Measurements from ENCODE around the gene KCNJ3. TPM values are rescaled to one million over a fixed set of nuclear protein-coding genes. Genes with fewer than 3 reads are reported as not detected.

Gene KCNJ3
- total RNA-seq, 1 donor from 2014 or later, result 4.2 TPM

DNA sequence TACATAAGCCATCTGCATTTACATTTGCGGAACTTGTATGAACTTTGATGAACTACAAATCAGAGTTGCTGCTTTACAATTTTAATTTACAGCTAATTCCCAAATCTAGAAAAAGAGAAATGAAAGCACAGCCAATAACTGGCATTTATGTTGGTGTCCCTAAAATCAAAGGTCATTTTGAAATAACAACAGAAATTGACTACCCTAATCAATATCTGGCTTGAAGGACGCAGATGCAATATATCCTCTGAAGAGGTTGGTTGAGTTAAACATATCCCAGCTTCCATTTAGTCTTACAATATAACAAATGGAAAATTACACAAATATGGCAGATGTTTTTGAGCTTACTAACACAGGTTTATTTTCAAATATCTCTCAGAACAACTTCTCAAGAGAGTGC is 177.5 kb downstream of the KCNJ3 start:
- Histone ChIP-seq H3K36me3 (no peaks in the 10 kb centered on the region), H3K9me3 (no peaks in the 10 kb centered on the region), H3K27me3 (no peaks in the 10 kb centered on the region), H3K4me1 (no peaks in the 10 kb centered on the region), H3K27ac (no peak overlapping the region), H3K4me3 (no peak overlapping the region)
- TF ChIP-seq POLR2AphosphoS5 (IDR thresholded peaks at IDR 0.05; ENCODE audit: insufficient read depth in 1 of 2, low read depth in 1 of 2), result no peak
- TF ChIP-seq POLR2A (IDR thresholded peaks at IDR 0.05), result no peak
- TF ChIP-seq, protein P1, sequence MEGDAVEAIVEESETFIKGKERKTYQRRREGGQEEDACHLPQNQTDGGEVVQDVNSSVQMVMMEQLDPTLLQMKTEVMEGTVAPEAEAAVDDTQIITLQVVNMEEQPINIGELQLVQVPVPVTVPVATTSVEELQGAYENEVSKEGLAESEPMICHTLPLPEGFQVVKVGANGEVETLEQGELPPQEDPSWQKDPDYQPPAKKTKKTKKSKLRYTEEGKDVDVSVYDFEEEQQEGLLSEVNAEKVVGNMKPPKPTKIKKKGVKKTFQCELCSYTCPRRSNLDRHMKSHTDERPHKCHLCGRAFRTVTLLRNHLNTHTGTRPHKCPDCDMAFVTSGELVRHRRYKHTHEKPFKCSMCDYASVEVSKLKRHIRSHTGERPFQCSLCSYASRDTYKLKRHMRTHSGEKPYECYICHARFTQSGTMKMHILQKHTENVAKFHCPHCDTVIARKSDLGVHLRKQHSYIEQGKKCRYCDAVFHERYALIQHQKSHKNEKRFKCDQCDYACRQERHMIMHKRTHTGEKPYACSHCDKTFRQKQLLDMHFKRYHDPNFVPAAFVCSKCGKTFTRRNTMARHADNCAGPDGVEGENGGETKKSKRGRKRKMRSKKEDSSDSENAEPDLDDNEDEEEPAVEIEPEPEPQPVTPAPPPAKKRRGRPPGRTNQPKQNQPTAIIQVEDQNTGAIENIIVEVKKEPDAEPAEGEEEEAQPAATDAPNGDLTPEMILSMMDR (IDR thresholded peaks at IDR 0.05), result no peak
- intact Hi-C loops (cut with DNase I), result no loop called here
- no peak for DNase-seq (ENCODE audit: extremely low spot score in 2 of 2)

DNA sequence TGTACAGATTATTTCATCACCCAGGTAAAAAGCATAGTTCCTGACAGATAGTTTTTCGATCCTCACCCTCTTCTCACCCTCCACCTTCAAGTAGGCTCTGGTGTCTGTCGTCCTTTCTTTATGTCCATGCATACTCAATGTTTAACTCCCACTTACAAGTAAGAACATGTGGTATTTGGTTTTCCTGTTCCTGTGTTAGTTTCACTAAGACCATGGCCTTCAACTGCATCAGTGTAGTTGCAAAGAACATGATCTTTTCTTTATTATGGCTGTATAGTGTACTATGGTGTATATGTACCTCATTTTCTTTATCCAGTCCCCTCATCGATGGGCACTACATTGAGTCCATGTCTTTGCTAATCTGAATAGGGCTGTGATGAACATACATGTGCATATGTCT is 184.2 kb downstream of the KCNJ3 start:
- no peaks in the 10 kb centered on the region for H3K9me3 ChIP-seq
- no peak overlapping the region for H3K27ac ChIP-seq
- no peaks in the 10 kb centered on the region for H3K4me1 ChIP-seq
- DNase-seq (ENCODE audit: extremely low spot score in 2 of 2), result no peak
- TF ChIP-seq POLR2AphosphoS5 (IDR thresholded peaks at IDR 0.05; ENCODE audit: insufficient read depth in 1 of 2, low read depth in 1 of 2) (no peak), POLR2A (IDR thresholded peaks at IDR 0.05) (no peak)
- TF ChIP-seq, protein P1 (IDR thresholded peaks at IDR 0.05), result no peak
- no peaks in the 10 kb centered on the region for H3K27me3 ChIP-seq
- no peak overlapping the region for H3K4me3 ChIP-seq
- H3K36me3 ChIP-seq, result no peaks in the 10 kb centered on the region
- intact Hi-C loops (cut with DNase I), result no loop called here

DNA sequence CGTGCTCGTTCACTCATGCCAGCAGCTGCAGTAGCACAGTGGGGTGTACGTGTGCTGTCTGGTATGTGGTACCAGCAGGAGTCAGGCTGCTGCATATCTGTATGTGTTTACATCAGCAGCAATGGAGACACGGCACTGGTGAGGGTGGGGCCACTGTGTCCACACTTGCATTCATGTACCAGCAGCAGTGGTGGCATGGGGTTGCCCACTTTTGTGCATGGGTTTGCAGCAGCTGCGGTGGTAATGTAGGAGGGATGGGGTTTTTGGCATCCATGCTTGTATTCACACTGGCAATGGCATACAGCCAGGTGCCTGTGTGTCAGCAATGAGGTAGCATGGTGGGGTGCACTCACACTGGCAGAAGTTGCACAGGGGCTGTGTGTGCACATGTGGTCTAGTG is 187.8 kb downstream of the KCNJ3 start:
- Histone ChIP-seq H3K4me1 (no peaks in the 10 kb centered on the region), H3K4me3 (no peak overlapping the region), H3K36me3 (no peaks in the 10 kb centered on the region), H3K27me3 (no peaks in the 10 kb centered on the region), H3K27ac (no peak overlapping the region), H3K9me3 (no peaks in the 10 kb centered on the region)
- DNase-seq (ENCODE audit: extremely low spot score in 2 of 2), result no peak
- intact Hi-C loops (cut with DNase I), result no loop called here
- TF ChIP-seq POLR2AphosphoS5 (IDR thresholded peaks at IDR 0.05; ENCODE audit: insufficient read depth in 1 of 2, low read depth in 1 of 2) (no peak), POLR2A (IDR thresholded peaks at IDR 0.05) (no peak)
- TF ChIP-seq, protein P1 (IDR thresholded peaks at IDR 0.05), result no peak

DNA sequence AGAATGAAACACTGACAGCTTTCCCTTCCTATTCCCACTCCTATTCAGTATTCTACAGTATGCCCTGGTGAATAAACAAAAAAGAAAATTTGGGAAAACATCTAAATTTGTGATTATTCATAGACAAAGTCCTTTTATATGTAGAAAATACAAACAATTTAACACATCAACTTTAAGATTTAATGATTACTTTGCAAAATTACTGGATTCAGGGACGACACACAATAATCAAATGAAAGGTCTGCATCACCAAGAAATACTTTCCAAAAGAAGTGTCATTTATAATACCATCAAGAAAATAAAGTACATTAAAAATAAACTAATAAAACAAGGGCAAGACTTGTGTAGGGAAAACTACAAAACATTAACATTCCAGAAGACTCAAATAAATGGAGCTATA is 199.8 kb downstream of the KCNJ3 start:
- Histone ChIP-seq H3K9me3 (no peaks in the 10 kb centered on the region), H3K36me3 (no peaks in the 10 kb centered on the region), H3K27ac (no peak overlapping the region), H3K27me3 (no peaks in the 10 kb centered on the region), H3K4me1 (no peaks in the 10 kb centered on the region), H3K4me3 (no peak overlapping the region)
- intact Hi-C loops (cut with DNase I), result no loop called here
- TF ChIP-seq POLR2AphosphoS5 (IDR thresholded peaks at IDR 0.05; ENCODE audit: insufficient read depth in 1 of 2, low read depth in 1 of 2), result no peak
- TF ChIP-seq, protein P1 (IDR thresholded peaks at IDR 0.05), result no peak
- no peak for DNase-seq (ENCODE audit: extremely low spot score in 2 of 2)

DNA sequence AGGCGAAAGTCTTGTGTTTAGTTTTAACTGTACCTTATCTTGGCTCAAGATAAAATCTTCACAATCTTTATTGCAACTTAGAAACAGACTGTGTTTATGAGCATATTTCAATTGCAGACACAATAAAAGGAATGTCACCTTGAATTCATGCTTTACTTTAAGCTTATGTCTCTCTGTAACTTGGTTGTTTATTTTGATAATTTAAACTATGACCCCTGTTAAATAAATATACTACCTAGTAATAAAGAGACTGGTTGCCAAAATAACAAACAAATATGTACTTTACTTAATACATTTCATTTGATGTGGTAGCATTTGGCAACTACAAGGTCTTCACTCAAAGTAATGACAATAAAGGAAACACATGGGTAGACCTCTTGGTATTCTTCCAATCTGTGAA is 202.6 kb downstream of the KCNJ3 start:
- no peak for DNase-seq (ENCODE audit: extremely low spot score in 2 of 2)
- Histone ChIP-seq H3K27me3 (no peaks in the 10 kb centered on the region), H3K36me3 (no peaks in the 10 kb centered on the region), H3K4me3 (no peak overlapping the region), H3K9me3 (no peaks in the 10 kb centered on the region), H3K4me1 (no peaks in the 10 kb centered on the region), H3K27ac (no peak overlapping the region)
- intact Hi-C loops (cut with DNase I), result no loop called here
- TF ChIP-seq POLR2A (IDR thresholded peaks at IDR 0.05), result no peak
- TF ChIP-seq, protein P1 (IDR thresholded peaks at IDR 0.05), result no peak
- no peak for TF ChIP-seq POLR2AphosphoS5 (IDR thresholded peaks at IDR 0.05; ENCODE audit: insufficient read depth in 1 of 2, low read depth in 1 of 2)

Measured in vagina (tissue), 2 donors.